GM12873 (cell line): ENCODE data around the gene SNX25.

ENCODE experiments used
- TF ChIP-seq, protein P1 (sequence below): IDR thresholded peaks from 2 replicates; pipeline ENCODE4 v1.5.1; 2012; ENCODE audit warnings: low read depth, mild to moderate bottlenecking, moderate library complexity, low read length, control low read depth; ENCODE audit not compliant: insufficient read depth; ENCODE audit errors: missing control alignments

Gene SNX25

DNA sequence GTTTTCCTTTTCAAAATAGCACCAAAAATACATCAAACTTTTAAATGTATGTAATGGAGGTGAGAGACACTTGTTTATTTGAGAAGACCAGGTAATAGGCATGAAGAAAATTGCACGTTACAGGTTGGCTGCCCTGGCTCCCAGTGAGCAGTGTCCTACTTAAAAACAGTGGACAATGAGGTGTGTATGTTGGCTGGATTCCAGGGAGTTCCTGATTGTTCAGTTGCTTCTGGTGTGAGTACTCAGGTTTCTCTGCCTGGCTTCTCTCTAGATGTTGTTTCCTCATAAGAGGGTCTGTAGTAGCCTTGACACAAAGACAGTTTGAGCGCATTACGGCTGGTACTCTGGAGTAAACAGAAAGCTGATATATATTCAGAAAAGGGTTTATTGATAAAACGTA, 29.4 kb downstream of the SNX25 start:
- TF ChIP-seq, protein P1, sequence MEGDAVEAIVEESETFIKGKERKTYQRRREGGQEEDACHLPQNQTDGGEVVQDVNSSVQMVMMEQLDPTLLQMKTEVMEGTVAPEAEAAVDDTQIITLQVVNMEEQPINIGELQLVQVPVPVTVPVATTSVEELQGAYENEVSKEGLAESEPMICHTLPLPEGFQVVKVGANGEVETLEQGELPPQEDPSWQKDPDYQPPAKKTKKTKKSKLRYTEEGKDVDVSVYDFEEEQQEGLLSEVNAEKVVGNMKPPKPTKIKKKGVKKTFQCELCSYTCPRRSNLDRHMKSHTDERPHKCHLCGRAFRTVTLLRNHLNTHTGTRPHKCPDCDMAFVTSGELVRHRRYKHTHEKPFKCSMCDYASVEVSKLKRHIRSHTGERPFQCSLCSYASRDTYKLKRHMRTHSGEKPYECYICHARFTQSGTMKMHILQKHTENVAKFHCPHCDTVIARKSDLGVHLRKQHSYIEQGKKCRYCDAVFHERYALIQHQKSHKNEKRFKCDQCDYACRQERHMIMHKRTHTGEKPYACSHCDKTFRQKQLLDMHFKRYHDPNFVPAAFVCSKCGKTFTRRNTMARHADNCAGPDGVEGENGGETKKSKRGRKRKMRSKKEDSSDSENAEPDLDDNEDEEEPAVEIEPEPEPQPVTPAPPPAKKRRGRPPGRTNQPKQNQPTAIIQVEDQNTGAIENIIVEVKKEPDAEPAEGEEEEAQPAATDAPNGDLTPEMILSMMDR: no peak

DNA sequence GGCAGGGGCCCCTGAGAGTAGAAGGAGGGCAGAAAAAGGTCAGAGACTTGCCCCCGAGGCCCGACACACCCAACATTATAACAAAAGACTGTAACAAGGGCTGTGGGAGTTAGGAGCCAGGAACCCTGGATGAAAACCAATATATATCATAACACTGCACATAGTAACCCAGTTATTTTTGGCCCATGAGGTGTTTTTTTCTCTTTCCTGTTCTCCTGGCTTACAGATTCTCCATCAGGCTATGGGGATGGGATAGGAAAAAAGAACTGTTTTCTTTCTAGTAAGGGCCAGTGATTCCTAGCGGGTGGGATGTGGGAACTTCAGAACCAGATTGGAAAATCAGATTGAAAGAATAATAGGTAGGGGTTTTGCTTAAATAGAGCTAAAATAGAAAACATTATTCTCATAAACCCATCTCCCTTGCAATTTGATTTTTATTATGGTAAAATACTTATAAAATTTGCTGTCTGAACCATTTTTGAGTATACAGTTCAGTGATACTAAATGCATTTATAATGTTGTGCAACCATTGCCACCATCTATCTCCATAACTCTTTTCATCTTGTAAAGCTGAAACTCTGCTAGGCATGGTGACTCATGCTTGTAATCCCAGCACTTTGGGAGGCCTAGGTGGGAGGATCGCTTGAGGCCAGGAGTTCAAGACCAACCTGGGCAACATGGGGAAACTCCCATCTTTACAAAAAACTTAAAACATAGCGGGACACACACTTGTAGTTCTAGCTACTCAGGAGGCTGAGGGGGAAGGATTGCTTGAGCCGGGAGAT, 33.5 kb downstream of the SNX25 start:
- TF ChIP-seq, protein P1: no peak

DNA sequence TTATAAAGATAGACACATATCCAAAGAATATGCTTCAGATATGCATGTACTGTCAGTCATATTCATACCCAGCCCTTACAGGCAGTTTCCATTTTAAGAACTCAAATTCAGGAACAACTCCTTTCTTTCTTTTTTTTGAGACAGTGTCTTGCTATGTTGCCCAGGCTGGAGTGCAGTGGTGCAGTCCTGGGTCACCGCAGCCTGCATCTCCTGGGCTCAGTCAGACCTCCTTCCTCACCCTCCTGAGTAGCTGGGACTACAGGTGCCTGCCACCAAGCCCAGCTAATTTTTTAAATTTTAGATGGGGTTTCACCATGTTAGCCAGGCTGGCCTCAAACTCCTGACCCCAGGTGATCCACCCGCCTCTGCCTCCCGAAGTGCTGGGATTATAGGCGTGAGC, 34.5 kb downstream of the SNX25 start:
- TF ChIP-seq, protein P1: no peak

DNA sequence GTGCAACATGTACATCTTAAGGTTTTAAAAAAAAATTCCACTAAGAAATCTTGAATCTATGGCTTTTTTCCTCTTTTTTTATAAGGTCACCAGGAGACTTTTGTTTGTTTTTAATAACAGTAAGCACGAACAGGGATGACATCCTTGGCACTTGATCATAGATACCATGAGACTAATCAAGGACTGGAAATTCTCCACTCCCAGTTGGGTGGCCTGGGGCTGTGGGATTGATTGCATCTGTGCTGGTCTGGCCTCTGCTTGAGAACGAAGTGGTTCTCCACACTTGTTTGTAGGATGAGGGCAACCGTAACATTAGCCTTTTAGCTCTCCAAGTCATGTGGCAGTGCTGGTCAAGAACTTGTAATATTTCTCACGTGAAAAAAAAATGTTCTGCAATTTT, 35.4 kb downstream of the SNX25 start:
- TF ChIP-seq, protein P1: no peak

DNA sequence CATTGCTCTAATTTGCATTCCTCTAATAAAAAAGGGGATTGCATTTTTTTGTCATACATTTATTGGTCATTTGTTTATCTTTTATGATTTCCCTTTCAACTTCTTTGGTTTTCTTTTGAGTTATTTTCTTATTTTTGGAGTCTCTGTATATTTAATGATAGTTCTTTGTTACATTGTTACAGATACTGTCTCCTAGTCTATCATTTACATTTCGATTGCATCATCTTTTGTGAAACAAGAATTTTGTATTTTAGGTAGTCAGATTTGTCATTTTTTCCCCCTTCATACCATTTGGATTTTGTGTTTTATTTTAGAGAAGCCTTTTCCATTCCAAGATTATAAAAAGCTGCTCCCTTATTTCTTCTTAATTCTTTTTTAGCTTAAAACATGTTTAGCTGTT, 37.1 kb downstream of the SNX25 start:
- TF ChIP-seq, protein P1: no peak

DNA sequence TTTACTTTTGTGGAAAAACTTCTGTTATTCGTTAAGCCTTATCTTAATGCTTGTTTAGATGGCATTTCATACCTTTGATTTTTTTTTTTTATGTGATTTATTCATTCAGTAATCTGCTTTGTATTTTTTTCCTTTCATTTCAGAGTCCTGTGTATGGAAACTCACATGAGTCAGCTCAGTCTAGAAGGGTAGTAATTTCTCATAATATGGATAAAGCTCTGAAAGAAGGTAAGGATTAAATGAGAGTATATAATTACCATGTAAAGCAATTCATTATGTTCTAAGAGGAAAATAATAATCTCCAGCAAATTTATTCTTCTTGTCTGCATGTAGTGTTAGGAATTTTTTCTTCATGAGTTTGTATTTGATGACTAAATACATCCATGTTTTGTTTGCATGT, 37.8 kb downstream of the SNX25 start:
- TF ChIP-seq, protein P1: no peak

DNA sequence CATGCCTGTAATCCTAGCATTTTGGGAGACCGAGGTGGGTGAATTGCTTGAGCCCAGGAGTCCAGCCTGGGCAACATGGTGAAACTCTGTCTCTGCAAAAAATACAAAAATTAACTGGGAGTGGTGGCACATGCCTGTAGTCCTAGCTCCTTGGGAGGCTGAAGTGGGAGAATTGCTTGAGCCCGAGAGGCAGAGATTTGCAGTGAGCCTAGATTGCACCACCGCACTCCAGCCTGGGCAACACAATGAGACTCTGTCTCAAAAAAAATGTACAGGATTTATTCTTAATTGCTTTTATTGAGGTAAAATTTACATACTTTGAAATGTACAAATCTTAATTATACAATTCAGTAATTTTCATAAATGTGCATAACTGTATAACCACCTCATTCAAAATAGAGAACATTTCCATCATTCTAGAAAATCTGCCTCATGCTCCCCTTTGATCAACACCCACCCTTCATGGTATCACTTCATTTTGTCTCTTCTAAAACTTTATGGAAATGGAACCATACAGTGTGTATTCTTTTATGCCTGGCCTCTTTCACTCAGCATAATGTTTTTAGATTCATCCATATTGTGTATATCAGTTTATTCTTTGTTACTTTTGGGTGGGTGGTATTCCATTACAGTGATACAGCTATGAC, 39.1 kb downstream of the SNX25 start:
- TF ChIP-seq, protein P1: no peak
